Keratinocyte (primary cell): ENCODE measurements around the gene DYNC1I1. TPM values are rescaled to one million over a fixed set of nuclear protein-coding genes. Genes with fewer than 3 reads are reported as not detected.

Experiments used
- DNase-seq: peaks from one replicate; pipeline ENCODE4 v3.0.0-alpha.2; 2011; ENCODE audit warnings: low read depth, missing footprints, low spot score
- FAIRE-seq: peaks from 2 replicates; lab custom pipeline; 2011; peaks lifted over from hg19 to GRCh38; lab: Jason Lieb, UNC
- H2AFZ ChIP-seq: 2 replicates; pipeline ENCODE4 v1.6.0; 2012; ENCODE audit warnings: low read length, control low read depth, inconsistent platforms; ENCODE audit not compliant: control insufficient read depth
- H3K27ac ChIP-seq: 2 replicates; pipeline ENCODE4 v1.5.1; 2011; ENCODE audit warnings: low read length; ENCODE audit not compliant: control insufficient read depth, insufficient read depth
- H3K27me3 ChIP-seq: 3 replicates; pipeline ENCODE4 v1.6.0; 2011; ENCODE audit warnings: low read length; ENCODE audit not compliant: control insufficient read depth, insufficient read depth; ENCODE audit errors: extremely low read depth
- H3K36me3 ChIP-seq, 2 experiments: 2 replicates in 1 of 2; 3 replicates in 1 of 2; pipeline ENCODE4 v1.5.1; 2011; ENCODE audit warnings: low read length in 2 of 2, mild to moderate bottlenecking in 1 of 2; ENCODE audit not compliant: control insufficient read depth in 2 of 2, insufficient read depth in 2 of 2; ENCODE audit errors: extremely low read depth in 1 of 2
- H3K4me1 ChIP-seq: 3 replicates; pipeline ENCODE4 v1.5.1; 2011; ENCODE audit warnings: low read length; ENCODE audit not compliant: control insufficient read depth, insufficient read depth; ENCODE audit errors: extremely low read depth
- H3K4me2 ChIP-seq: 3 replicates; pipeline ENCODE4 v1.6.0; 2011; ENCODE audit warnings: low read depth, low read length; ENCODE audit not compliant: control insufficient read depth, insufficient read depth; ENCODE audit errors: extremely low read depth
- H3K4me3 ChIP-seq, 3 experiments: fragments of 200-600 bp in 1 of 3; sonication (generic) in 1 of 3; 2 replicates in 2 of 3; 3 replicates in 1 of 3; pipeline ENCODE4 v1.5.1; 2011 to 2016; ENCODE audit warnings: low read length in 3 of 3, mild to moderate bottlenecking in 3 of 3, control low read depth in 2 of 3, inconsistent platforms in 1 of 3, low read depth in 1 of 3, mixed read lengths in 1 of 3, mixed run types in 1 of 3, moderate library complexity in 1 of 3; ENCODE audit not compliant: control insufficient read depth in 2 of 3, insufficient read depth in 2 of 3; ENCODE audit errors: extremely low read depth in 1 of 3
- H3K79me2 ChIP-seq: 2 replicates; pipeline ENCODE4 v1.6.0; 2012; ENCODE audit warnings: low read length; ENCODE audit not compliant: control insufficient read depth, insufficient read depth
- H3K9ac ChIP-seq: 3 replicates; pipeline ENCODE4 v1.6.0; 2011; ENCODE audit warnings: low read length; ENCODE audit not compliant: control insufficient read depth, insufficient read depth; ENCODE audit errors: extremely low read depth
- H3K9me1 ChIP-seq: 3 replicates; pipeline ENCODE4 v1.6.0; 2011; ENCODE audit warnings: low read length; ENCODE audit not compliant: control insufficient read depth, insufficient read depth; ENCODE audit errors: extremely low read depth
- H3K9me3 ChIP-seq: 2 replicates; pipeline ENCODE4 v1.5.1; 2012; ENCODE audit warnings: low read depth, low read length; ENCODE audit not compliant: control insufficient read depth
- H4K20me1 ChIP-seq: 3 replicates; pipeline ENCODE4 v1.6.0; 2011; ENCODE audit warnings: low read length; ENCODE audit not compliant: control insufficient read depth, insufficient read depth; ENCODE audit errors: extremely low read depth
- EZH2 ChIP-seq: IDR thresholded peaks from one replicate; pipeline ENCODE4 v1.6.1; 2012; ENCODE audit warnings: inconsistent platforms, mild to moderate bottlenecking, low read length, moderate library complexity
- dilution Hi-C: fragments of 300-500 bp; cut with MboI; formaldehyde crosslinking; loops from one replicate; pipeline ENCODE4 v1.7.0; 2020; ENCODE audit warnings: low sequenced_read_pairs; ENCODE audit not compliant: extremely low pct_ligation_motif_present
- polyA plus RNA-seq, 5 experiments: library from polyadenylated mRNA; depleted of rRNA in 3 of 5; stranded (reverse) in 3 of 5; stranded (forward) in 1 of 5; unstranded in 1 of 5; fragments of >200 nt; gene quantifications; 1 replicate in 1 of 5; 2 replicates in 3 of 5; 3 replicates in 1 of 5; pipeline versions ENCODE4 v1.2.1 to v1.2.3, GENCODE V29; 2011 to 2012; ENCODE audit warnings: missing spikeins in 2 of 5, low read depth in 1 of 5, low replicate concordance in 1 of 5
- TF ChIP-seq, protein P1 (sequence below), 3 experiments: IDR thresholded peaks in 1 of 3; conservative IDR thresholded peaks in 1 of 3; optimal IDR thresholded peaks in 1 of 3; 2 replicates in 2 of 3; 3 replicates in 1 of 3; pipeline versions ENCODE3 to v1.5.1; 2011; ENCODE audit warnings: low read length in 3 of 3, mild to moderate bottlenecking in 3 of 3, moderate library complexity in 2 of 3, control low read depth in 1 of 3, inconsistent platforms in 1 of 3; ENCODE audit not compliant: insufficient read depth in 2 of 3; ENCODE audit errors: extremely low read depth in 1 of 3

Gene DYNC1I1
- polyA plus RNA-seq, 1 donor (not counting 4 experiments of a cell fraction or from before 2014, with no cell fraction given), result 0.10 TPM

DNA sequence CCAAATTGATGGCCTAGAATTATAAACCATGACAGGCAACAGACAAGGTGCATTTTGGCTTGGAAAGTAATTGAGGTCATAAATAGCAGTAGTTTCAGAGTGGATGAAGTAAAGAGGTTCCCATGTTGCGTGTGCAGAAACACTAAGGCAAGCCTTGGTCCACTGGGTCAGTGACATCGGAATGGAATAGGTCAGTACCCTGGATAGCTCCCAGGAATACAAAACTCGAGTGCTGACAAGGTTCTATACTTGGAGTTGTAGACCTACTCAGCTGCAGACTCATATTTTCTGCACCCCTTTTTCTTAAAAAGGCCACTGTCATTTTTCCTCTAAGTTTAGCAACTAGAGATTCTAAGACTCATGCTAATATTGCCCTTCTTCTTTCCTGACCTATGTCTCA is 132.8 kb downstream of the DYNC1I1 start:
- TF ChIP-seq, protein P1, sequence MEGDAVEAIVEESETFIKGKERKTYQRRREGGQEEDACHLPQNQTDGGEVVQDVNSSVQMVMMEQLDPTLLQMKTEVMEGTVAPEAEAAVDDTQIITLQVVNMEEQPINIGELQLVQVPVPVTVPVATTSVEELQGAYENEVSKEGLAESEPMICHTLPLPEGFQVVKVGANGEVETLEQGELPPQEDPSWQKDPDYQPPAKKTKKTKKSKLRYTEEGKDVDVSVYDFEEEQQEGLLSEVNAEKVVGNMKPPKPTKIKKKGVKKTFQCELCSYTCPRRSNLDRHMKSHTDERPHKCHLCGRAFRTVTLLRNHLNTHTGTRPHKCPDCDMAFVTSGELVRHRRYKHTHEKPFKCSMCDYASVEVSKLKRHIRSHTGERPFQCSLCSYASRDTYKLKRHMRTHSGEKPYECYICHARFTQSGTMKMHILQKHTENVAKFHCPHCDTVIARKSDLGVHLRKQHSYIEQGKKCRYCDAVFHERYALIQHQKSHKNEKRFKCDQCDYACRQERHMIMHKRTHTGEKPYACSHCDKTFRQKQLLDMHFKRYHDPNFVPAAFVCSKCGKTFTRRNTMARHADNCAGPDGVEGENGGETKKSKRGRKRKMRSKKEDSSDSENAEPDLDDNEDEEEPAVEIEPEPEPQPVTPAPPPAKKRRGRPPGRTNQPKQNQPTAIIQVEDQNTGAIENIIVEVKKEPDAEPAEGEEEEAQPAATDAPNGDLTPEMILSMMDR (optimal IDR thresholded peaks at IDR 0.05 in 1 of 3, IDR thresholded peaks at IDR 0.05 in 1 of 3, conservative IDR thresholded peaks at IDR 0.05 in 1 of 3; ENCODE audit: extremely low read depth in 1 of 3, insufficient read depth in 2 of 3, low read length in 3 of 3), result no peak
- TF ChIP-seq EZH2, result no peak
- FAIRE-seq (no peak), DNase-seq (no peak)
- Histone ChIP-seq H2AFZ (no peak overlapping the region), H3K9ac (no peak overlapping the region), H4K20me1 (no peaks in the 10 kb centered on the region), H3K9me1 (no peaks in the 10 kb centered on the region), H3K36me3 (no peaks in the 10 kb centered on the region), H3K4me1 (no peaks in the 10 kb centered on the region), H3K4me2 (no peak overlapping the region), H3K4me3 (no peak overlapping the region), H3K27ac (no peak overlapping the region), H3K9me3 (no peaks in the 10 kb centered on the region), H3K27me3 (no peaks in the 10 kb centered on the region), H3K79me2 (no peaks in the 10 kb centered on the region)
- dilution Hi-C loops, result loop anchor here (25.0 kb wide), 1 partner anchor 1132 kb away; no protein-coding TSS in a partner anchor

GRCh38 chr7:95906851-95907250 is 134.5 kb downstream of the DYNC1I1 start:
- Histone ChIP-seq H3K4me3 (no peak overlapping the region), H2AFZ (no peak overlapping the region), H3K9me1 (no peaks in the 10 kb centered on the region), H3K9me3 (no peaks in the 10 kb centered on the region), H3K4me1 (no peaks in the 10 kb centered on the region), H3K4me2 (no peak overlapping the region), H3K27me3 (no peaks in the 10 kb centered on the region), H4K20me1 (no peaks in the 10 kb centered on the region), H3K27ac (no peak overlapping the region), H3K9ac (no peak overlapping the region), H3K36me3 (no peaks in the 10 kb centered on the region), H3K79me2 (no peaks in the 10 kb centered on the region)
- no peak for DNase-seq
- FAIRE-seq, result no peak
- dilution Hi-C loops, result loop anchor here (25.0 kb wide), 1 partner anchor 1130 kb away; no protein-coding TSS in a partner anchor
- no peak for TF ChIP-seq EZH2
- TF ChIP-seq, protein P1 (optimal IDR thresholded peaks at IDR 0.05 in 1 of 3, IDR thresholded peaks at IDR 0.05 in 1 of 3, conservative IDR thresholded peaks at IDR 0.05 in 1 of 3; ENCODE audit: extremely low read depth in 1 of 3, insufficient read depth in 2 of 3, low read length in 3 of 3), result no peak
